ENCODE data around the gene STXBP3.

DNA sequence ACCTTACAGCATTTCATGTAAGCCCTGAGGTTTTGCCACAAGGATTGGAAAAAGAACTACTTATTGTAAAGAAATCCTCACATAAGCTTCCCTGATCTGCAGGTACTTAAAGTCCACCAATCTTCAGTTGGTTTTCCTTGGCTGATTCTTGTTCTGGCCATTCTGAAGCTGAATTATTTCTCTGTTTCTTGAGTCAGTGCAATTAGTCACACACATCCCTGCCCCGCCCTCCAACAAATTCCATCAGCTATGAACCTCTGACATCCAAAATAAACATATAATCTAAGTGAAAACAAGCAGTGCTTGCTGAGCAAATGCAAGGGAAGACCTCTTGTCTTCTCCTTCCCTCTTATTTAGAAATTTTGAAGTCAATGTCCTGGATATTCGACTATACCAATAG is 42.0 kb upstream of the STXBP3 start:
- TF ChIP-seq CTCF (conservative IDR thresholded peaks at IDR 0.05 in 1 of 2, IDR thresholded peaks at IDR 0.05 in 1 of 2; ENCODE audit: extremely low read depth in 1 of 2, insufficient read depth in 1 of 2, low read depth in 1 of 2, low read length in 2 of 2) (no peak), EZH2 (IDR thresholded peaks at IDR 0.05; ENCODE audit: borderline replicate concordance, low read length) (no peak)
